ENCODE results near the gene KPNB1.

KPNB1 gene

DNA sequence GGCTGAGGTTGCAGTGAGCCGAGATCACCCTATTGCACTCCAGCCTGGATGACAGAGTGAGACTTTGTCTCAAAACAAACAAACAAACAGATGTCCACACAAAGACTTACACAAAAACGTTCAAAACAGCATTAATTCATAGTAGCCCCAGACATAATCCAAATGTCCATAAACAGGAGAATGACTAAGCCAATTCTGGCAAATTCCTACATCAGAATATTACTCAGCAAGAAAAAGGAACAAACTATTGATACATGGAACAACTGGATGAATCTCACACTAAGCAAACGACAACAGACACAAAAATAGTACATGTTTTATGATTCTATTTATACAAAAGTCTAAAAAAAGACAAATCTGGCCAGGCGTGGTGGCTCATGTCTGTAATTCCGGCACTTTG is 10.8 kb upstream of the KPNB1 start:
- no peak for DNase-seq

DNA sequence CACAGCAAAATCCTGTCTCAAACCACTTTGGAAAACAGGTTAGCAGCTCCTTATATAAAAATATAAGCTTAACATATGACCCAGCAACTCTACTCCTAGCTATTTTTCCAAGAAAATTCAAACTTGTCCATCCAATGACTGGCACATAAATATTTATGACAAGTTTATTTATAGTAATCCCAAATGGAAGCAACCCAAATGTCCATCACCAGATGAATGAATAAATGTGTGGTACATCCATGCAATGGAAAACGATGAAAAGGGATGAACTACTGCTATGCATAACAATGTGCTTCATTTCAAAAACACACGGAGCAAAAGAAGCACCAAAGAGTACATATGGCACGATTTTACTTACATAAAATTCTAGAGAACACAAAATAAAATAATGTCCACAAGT is 9.6 kb upstream of the KPNB1 start:
- no peak for DNase-seq

- no peak for DNase-seq
Observed at GRCh38 chr17:47641202-47641601, 8.5 kb upstream of the KPNB1 start.

- no peak for DNase-seq
Observed at GRCh38 chr17:47643116-47643515, 6.6 kb upstream of the KPNB1 start.

DNA sequence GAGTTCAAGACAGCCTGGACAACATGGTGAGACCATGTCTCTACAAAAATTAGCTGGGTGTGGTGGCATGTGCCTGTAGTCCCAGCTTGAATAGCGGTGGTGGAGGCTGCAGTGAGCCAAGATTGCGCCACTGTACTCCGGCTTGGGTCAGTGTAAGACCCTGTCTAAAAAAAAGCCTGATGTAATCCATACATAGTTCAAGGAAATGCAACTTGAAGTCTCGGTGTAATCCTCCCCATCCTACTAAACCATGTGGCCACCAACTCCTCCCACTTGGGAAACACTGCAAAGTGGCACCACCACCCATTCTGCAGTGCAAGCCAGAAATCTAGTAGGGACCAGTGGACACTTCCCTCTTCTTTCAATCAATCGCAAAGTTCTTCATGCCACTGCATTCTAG is 5.4 kb upstream of the KPNB1 start:
- no peak for DNase-seq

DNA sequence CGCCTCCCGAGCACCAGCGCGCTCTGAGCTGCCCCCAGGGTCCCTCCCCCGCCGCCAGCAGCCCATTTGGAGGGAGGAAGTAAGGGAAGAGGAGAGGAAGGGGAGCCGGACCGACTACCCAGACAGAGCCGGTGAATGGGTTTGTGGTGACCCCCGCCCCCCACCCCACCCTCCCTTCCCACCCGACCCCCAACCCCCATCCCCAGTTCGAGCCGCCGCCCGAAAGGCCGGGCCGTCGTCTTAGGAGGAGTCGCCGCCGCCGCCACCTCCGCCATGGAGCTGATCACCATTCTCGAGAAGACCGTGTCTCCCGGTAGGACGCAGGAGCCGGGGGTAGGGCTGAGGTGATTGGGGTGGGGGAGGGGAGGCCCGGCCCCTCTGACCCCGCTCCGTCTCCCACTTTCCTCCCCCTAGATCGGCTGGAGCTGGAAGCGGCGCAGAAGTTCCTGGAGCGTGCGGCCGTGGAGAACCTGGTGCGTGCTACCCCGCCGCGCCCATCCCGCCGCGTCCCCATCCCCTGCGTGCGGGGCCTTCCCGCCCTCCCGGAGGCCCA is 329 bp downstream of the KPNB1 start:
- DNase-seq: no peak

GRCh38 chr17:47650525-47651522 is 1.1 kb downstream of the KPNB1 start:
- DNase-seq: peak; percentile 95

GRCh38 chr17:47651704-47652103 is 2.0 kb downstream of the KPNB1 start:
- DNase-seq: no peak

DNA sequence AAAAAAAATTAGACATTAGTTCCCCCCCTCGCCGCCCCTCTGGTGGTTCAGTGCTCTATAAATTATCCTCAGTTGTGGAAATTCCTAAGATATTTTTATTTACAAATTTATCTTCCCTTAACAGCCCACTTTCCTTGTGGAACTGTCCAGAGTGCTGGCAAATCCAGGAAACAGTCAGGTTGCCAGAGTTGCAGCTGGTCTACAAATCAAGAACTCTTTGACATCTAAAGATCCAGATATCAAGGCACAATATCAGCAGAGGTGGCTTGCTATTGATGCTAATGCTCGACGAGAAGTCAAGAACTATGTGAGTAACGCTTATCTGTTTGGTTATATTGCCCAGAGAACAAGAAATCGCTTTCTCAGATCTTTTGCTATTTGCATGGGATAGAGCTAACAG is 2.9 kb downstream of the KPNB1 start:
- no peak for DNase-seq

DNA sequence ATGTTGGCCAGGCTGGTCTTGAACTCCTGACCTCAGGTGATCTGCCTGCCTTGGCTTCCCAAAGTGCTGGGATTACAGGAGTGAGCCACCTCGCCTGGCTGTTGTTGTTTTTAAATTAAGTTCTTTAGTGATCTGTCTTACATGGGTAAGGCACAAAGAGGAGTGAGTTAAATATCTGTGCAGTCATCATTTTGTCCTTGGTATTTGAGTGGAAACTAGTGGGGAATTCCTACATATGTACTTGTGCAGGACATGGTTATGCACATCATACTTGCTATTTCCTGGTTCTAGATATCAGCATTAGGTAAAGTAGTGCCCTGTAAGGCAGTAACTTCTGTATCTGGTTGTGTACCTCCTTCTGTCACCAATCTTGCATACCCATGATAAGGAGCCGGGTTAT is 3.7 kb downstream of the KPNB1 start:
- no peak for DNase-seq

- DNase-seq: no peak
Observed at GRCh38 chr17:47654991-47655390, 5.3 kb downstream of the KPNB1 start.

GRCh38 chr17:47660064-47660492 is 10.4 kb downstream of the KPNB1 start:
- DNase-seq: no peak

DNA sequence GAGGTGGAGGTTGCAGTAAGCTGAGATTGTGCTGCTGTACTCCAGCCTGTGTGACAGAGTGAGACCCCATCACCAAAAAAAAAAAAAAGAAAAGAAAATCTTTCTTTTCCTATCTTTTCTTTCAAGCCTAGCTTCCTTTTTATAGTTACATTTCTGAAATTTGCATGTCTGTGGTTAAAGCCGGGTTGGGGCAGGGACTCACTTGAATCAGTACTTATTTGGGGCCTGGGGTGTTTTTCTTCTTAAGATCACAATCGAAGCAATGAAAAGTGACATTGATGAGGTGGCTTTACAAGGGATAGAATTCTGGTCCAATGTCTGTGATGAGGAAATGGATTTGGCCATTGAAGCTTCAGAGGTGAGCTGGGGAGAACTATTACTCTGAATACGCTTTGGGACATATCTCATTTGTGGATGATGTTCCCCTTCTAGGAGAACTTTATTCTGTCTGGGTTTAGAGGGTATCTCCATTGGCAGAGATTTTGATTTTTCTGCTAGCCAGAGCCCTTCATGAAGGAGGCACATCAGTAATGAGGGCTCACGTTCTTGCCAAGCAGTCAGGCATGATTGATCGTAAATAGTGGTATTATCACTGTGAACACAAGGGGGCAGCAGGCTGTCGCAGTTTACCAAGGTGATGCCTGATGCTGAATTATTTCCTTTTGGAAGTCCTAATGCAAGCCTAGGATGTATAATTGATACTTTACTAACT is 14.3 kb downstream of the KPNB1 start:
- DNase-seq: peak; percentile 49

DNA sequence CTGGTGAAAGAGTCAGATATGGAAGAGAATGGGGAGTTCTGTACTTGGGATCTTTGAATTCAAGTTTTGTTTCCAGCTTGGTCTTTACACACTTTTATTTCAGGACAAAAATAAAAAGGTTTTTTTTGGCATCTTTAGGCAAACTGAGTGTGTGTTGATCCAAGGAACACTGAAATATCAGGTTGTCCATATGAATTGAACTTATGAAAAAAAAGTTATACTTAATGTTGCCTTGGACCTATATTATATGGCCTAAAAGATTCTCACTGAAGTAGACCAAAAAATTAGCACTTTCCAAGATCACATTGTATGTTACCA is 14.9 kb downstream of the KPNB1 start:
- no peak for DNase-seq

- DNase-seq: no peak
Observed at GRCh38 chr17:47665655-47666054, 15.9 kb downstream of the KPNB1 start.

DNA sequence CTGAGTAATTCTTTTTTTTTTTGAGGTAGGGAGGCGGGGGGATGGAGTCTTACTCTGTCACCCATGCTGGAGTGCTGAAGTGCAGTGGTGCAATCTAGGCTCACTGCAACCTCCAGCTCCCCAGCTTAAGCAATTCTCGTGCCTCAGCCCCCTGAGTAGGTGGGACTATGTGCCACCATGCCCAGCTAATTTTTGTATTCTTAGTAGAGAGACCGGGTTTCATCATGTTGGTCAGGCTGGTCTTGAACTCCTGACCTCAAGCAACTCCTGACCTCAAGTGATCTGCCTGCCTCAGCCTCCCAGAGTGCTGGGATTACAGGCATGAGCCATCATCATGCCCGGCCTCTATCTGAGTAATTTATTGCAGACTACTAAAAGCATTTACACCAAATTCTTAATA is 19.4 kb downstream of the KPNB1 start:
- DNase-seq: no peak

GRCh38 chr17:47670064-47670463 is 20.3 kb downstream of the KPNB1 start:
- no peak for DNase-seq

DNA sequence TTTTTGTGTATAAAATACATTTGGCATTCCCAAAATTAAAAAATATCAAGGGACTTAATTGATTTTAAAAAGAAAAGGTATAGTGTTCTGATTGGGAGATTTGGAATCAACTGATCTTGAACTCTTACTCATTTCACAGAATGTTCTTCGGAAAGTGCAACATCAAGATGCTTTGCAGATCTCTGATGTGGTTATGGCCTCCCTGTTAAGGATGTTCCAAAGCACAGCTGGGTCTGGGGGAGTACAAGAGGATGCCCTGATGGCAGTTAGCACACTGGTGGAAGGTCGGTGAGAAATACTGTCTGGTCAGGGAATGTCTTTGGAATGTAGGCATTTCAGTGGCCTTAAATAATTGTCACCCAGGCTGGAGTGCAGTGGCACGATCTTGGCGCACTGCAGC is 24.8 kb downstream of the KPNB1 start:
- no peak for DNase-seq

DNA sequence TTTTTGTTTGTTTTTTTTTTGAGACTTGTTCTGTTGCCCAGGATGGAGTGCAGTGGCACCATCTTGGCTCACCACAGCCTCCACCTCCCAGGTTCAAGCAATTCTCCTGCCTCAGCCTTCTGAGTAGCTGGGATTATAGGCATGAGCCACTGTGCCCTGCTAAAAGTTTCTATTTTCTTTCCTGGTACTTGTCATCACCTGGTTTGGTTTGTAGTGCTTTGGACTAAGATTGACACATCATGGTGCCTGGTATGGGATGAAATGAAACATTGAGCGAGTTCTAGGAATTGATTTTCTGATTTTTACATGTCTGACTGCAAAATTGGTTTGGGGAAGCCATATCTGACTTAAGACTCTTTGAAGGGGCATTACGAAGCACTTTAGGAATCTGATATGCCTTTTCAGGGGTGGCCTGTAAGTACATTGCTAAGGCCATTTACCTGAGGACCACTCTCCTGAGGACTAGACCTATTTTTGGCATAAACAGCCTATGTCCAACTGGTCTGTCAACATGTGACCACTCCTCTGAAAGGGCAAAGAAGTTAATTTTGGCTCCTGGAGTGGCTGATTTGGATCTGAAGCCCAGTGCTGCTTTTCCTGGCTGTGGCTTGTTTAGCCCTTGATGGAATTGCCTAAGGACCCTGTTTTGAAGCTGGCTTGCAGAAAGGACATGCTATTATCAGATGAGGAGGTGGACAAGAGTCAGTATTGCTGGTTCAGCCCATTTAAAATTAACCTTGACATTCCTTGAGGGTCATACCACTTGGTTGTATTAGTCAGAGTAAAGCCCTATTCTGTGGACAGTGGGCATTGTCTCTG is 25.9 kb downstream of the KPNB1 start:
- DNase-seq: no peak

DNA sequence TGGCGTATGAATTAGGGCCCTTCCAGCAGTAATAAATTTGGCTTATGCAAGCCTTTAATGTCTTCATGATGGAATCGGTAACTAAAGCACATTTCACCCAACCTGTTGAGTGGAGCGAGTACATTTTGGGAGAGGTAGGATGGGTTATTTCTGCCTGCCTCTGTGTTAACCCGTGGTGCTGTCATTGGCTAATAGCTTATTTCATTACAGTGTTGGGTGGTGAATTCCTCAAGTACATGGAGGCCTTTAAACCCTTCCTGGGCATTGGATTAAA is 26.4 kb downstream of the KPNB1 start:
- no peak for DNase-seq

DNA sequence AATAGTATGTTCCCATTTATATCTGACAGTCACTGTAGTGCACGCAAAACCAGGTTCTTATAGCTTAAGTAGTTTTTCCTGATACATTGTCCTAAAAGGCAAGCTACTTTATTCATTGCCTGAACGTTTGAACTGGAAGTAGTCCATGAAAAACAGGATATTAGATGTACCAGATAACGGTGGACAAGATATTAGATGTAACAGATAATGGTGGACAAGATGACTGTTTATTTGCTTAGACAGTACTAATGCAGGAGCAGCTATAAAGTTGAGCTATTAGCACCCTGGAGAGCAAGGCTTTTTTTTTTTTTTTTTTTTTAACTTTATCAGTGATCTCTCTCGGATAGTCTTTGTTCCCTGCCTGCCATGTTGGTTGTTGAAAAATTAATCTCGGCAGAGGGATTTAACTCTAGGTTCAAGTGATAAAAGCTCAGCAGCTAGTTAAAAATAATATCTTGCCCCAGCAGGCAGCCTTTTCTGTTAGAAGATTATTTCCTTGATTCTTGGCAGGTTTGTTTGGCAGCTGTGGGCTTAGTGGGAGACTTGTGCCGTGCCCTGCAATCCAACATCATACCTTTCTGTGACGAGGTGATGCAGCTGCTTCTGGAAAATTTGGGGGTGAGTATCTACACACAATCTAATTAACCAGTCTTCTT is 26.9 kb downstream of the KPNB1 start:
- no peak for DNase-seq

- no peak for DNase-seq
Observed at GRCh38 chr17:47678196-47678595, 28.5 kb downstream of the KPNB1 start.

DNA sequence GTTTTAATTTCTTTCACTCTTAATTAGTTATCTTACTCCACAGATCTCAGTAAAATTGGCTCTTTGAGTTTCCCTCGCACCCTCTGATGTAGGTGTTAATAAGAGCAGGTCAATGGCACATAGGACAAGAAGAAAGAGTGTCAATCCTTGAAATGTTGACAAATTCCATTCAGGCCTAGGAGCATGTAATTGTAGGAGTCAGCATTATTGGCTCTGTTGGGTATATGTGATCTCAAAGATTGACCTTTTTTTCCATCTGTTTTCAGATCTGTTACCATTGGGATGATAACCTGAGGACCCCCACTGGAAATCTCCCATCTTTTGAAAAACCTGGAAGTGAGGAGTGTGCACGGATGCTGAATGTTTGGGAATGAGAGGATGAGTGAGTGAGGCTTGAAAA is 32.4 kb downstream of the KPNB1 start:
- no peak for DNase-seq

Measured in KG1 (cell line).